Muscle of back (tissue), 11 donors: ENCODE data around the gene HTR7. TPM values are rescaled to one million over a fixed set of nuclear protein-coding genes. Genes with fewer than 3 reads are reported as not detected.
A peak's percentile ranks its signal among the peaks of the same experiment; 100 is the strongest.

ENCODE experiments used
- DNase-seq, 3 donors: peaks; one replicate each; pipeline versions ENCODE4 v3.0.0 to v3.0.0-alpha.2; 2013
- polyA plus RNA-seq, 10 donors: library from polyadenylated mRNA; unstranded; fragments of 120-200 nt; gene quantifications; one replicate each; pipeline ENCODE4 v1.2.1, GENCODE V29; 2013; ENCODE audit not compliant: insufficient read length in 10 of 10

HTR7 gene
- polyA plus RNA-seq, 10 donors = 0.05 to 0.31 (median 0.15) TPM

DNA sequence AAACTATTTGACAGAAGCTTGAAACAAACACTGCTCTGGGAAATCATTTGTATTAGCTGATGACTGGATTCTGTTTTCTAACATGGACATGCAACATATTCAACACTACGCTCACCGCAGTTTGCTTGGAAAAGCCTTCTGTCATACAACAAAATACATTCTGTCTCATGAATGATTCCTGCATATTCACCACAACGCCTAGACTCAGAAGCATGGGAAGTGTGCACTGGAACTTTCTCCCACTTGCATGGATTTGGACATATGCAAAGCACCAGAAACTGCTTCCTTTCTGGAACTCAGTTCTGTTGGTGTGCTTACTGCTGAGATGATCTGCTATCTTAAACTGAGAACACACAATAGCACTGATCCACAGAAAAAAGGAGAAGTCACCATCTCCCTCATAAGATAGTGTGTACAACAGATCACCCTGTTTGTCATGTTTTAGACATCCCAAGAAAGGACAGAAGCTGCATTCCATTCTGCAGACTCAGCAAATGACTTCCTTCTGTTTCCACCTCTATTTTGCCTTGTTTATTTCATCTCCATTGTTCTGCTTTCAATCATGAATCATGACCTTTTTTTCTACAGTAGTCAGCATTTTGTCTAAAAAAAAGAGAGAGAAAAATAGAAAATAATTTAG, 115.8 kb downstream of the HTR7 start:
- peak; percentile 7 to 52 (median 22) for DNase-seq

DNA sequence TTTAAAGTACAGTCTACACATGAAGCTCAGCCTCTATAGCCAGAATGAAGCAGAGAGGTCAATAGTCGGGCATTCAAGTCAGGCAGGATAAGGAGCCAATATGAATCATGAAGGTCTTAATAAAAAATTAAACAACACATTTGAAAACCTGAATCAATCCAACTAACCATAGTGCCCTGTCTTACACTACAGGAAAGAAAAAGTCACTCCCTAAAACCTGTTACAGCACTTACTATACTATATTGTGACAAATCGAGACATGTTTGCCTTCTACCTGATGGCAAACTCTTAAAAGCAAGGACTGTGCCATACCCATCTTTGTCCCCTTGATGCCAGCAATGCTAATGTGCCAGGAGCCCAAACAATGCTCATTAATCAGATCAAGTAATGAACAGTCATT, 117.6 kb downstream of the HTR7 start:
- no peak for DNase-seq

DNA sequence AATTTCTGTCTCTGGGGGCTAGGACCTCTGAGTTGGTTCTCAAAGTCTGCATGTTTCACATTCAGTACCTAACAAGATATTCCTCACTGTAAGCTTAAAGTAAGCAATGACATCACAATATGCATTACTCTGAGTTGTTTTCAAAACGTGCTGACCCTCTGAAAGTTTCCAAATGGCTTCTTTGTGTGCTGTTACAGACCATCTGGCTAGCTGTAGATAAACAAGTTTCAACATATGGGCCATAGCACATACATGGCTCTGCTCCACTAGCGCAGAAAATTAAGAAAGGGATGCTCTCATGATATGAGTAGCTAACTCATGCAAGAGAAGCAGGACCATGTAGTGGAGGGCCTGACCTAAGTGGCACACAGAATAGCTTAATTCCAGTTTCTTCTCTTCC, 119.0 kb downstream of the HTR7 start:
- DNase-seq = no peak

DNA sequence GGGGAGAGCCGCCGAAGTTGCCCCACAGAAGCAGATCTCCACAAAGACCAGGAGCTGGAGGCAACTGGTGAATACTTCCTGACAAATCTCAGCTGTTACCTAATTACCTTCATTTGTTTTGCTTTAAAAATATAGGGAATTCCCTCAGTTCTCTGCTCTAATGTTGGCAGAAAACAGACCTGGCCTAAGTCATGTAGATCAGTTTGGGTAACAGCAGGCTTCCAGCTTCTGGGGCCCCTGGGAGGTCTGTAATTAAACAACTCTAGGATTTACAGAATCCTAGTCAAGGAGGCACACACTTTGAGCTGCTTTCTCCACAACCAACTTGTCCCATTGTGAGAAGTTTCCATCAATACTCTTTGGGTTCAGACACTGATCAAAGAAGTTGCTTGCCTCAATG, 123.4 kb downstream of the HTR7 start:
- DNase-seq = no peak

DNA sequence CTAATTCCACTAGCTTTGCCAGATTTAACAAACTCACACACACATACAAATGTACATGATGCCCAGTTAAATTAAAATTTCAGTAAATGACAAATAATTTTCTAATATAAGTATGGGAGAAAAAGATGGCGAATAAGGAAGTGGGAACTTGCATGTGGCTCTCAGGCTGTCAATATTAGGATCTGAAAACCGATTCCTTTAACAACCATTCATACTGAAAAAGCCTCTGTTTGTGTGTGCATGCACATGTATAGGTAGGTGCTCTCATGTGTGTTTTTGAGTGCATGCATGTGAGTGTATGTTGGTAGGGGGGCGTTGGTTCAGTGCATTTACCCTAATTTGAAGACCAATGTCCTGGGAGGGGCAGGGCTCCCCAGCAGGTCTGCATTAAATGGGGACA, 125.3 kb downstream of the HTR7 start:
- no peak for DNase-seq

DNA sequence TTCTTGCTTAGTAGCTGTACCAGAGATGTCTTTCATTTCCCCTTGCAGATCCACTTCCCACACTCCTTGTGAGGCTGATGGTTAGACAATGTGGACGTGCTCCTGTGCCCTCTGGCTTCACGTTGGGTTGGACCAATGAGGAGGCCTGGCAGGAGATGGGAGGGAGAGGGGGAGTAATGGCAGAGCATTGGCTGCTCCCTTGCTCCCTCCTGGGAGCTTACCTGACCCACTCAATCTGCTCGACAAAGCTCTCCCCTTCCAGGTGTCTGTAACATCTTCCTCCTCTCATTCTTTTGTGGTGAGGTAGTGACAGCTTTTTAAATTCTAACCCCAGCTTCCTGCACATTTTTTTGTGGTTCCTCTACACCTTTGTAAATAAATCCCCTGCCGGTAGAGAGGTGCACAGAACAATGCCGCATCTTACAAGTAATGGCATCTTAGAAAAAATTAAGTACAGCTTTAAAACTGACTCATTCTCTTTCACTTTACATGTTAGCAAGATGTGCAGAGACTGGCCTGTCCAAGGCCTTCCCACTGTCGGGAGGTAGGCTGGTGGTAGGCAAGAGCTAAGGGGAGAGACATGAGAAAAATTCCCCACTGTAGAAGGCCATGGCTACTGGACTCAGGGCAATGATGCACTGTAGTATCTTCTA, 134.3 kb downstream of the HTR7 start:
- DNase-seq = no peak

DNA sequence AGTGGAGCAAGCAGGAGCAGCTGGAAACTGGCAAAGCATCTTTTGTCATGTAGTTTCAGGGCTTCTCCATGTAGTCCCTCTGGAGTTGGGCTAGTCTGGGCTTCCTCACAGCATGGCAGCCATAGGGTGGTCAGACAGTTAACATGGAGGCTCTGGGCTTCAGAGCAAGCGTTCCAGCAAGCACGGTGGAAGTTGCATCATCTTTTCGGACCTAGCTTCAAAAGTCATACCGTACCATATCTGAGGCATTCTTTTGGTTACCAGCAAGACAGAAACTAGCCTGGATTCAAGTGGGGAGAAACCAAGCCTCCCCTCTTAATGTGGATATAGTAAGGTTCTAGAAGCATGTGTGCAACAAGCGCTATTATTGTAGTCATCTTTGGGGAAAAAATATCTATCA, 135.0 kb downstream of the HTR7 start:
- DNase-seq = no peak

DNA sequence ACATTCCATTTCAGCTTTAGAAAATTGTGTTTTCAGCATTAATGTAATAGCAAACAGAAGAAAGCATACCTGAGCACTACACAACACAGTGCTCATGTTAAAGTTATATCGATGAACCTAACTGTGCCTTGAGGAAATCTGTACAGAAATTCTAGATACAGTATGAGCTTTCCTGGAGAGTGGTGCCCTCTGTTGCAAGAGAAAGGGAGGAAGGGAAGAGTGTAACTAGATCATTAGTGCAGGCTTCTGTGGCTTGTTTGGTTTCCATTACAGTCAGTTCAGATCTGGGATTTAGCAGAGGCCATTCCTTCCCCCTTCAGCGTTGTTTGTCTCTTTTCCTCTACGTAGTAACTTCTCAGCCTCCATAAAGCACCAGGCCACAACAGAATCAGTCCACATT, 139.7 kb downstream of the HTR7 start:
- peak in 2 of 3 donors; percentile 5 to 16 for DNase-seq

DNA sequence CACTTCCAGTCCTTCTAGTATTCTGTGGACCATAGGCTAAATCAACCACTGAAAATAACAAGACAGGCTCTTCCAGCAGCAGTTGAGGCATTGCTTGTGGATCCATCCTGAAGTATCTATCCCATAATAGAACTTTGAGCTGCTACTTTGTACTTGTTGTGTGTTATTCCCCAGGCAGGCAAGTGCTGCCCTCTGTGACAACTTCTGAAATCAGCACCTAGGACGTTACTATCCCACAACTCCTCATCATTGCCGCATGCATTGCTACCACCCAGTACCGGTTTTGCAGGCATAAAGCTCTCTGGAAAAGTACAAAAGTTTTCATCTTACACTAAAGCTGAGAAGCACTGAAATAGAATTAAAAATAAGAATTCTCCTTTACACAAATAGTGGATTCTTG, 145.3 kb downstream of the HTR7 start:
- no peak for DNase-seq

DNA sequence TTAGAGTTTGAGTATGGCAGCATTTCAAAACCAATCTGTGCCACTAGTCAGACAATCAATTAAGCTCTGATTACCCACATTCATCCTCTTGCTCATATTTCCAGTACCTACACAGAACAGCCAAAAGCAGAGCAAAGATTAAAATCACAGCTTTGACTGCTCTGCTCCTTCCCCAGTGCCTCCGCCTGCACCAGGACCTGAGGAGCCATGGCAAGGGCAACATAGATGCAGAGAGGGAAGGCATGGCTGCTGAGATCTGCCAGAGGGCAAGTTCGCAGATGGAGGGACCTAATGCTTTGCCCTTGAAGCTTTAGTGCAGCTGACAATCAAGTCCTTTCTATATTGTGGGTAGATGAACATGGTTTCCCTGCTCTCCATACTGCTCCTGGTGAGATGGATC, 148.1 kb downstream of the HTR7 start:
- no peak for DNase-seq

DNA sequence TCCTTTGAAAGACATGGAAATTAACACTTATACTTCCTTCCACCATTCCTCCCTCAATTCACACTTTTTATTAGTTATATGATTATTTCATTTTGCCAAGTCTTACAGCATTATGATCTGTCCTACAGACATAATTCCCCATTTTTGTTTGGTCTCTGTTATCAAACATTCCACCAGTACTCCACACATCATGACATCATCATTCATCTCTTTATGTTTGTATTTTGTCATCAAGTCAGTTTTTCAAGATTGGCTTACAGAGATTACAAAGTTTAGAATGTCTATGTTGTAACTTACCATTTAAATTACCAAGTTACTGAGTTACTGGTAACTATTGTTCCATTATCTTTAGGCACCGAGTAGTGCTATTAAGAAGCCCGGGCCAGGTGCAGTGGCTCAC, 150.2 kb downstream of the HTR7 start:
- no peak for DNase-seq

DNA sequence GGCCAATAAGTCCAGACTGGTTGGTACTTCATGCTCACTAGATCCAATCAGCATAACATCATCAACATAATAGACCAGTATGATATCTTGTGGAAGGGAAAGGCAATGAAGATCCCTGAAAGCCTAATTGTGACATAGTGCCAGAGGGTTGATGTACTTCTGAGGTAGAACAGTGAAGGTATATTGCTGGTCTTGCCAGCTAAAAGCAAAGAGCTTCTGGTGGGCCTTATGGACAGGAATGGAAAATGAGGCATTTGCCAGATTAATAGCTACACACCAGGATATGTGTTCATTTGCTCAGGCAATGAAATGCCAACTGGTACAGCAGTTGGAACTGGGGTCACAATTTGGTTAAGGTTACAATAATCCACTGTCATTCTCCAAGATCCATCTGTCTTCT, 156.4 kb downstream of the HTR7 start:
- DNase-seq = no peak

DNA sequence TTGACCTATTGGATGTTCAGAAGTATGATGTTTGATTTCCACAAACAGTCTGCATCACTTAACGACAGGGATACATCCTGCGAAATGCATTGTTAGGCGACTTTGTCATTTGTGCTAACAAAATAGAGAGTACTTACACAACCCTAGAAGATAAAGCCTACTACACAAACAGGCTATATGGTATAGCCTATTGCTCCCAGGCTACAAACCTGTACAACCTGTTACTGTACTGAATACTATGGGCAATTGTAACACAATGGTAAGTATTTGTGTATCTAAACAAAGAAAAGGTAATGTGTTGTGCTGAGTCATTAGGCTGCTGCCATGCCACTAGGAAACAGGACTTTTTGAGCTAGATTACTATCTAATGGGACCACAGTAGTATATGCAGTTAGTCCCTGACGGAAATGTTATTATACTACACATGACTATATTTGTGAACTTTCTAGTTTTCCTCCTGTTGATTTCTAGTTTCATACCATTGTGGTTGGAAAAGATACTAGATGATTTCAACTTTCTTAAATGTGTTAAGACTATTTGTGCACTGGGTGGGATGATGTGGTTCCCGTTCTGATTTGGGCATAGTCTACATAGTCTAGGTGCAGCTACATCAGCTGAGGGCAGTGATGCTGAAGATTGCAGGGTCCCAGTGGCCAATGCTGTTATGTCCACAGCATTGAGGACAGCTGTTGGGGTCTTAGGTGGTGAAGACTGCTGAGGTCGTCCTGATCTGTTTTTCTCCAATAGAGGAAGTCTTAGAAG, 161.7 kb downstream of the HTR7 start:
- no peak for DNase-seq

Other genes with a start within 250 kb of the HTR7 start
- 10 to 100 TPM; 32.1 to 41.7 (median 37.6) TPM for gene RPP30, start 13.9 kb upstream of the HTR7 start, polyA plus RNA-seq
- 100 to 1,000 TPM in 3 of 10 donors, 10 to 100 TPM in 7; 14.5 to 445 (median 60.5) TPM for gene ANKRD1, start 63.0 kb upstream of the HTR7 start, polyA plus RNA-seq